ENCODE measurements around the gene SHANK1.

The SHANK1 gene

GRCh38 chr19:50696094-50696483 lies 23.5 kb downstream of the SHANK1 start:
- DNase-seq (ENCODE audit: low spot score) (no peak), ATAC-seq (ENCODE audit: low read depth) (no peak)
- peaks cover 35% of the 10 kb centered on the region for H3K27me3 ChIP-seq (ENCODE audit: insufficient read depth, poor library complexity, severe bottlenecking)
- no peaks in the 10 kb centered on the region for H3K4me1 ChIP-seq (ENCODE audit: insufficient read depth, poor library complexity, severe bottlenecking)
- TF ChIP-seq, protein P1, sequence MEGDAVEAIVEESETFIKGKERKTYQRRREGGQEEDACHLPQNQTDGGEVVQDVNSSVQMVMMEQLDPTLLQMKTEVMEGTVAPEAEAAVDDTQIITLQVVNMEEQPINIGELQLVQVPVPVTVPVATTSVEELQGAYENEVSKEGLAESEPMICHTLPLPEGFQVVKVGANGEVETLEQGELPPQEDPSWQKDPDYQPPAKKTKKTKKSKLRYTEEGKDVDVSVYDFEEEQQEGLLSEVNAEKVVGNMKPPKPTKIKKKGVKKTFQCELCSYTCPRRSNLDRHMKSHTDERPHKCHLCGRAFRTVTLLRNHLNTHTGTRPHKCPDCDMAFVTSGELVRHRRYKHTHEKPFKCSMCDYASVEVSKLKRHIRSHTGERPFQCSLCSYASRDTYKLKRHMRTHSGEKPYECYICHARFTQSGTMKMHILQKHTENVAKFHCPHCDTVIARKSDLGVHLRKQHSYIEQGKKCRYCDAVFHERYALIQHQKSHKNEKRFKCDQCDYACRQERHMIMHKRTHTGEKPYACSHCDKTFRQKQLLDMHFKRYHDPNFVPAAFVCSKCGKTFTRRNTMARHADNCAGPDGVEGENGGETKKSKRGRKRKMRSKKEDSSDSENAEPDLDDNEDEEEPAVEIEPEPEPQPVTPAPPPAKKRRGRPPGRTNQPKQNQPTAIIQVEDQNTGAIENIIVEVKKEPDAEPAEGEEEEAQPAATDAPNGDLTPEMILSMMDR (IDR thresholded peaks at IDR 0.05; ENCODE audit: poor library complexity, severe bottlenecking): no peak
- no peak overlapping the region for H3K27ac ChIP-seq (ENCODE audit: poor library complexity, severe bottlenecking)
- no peak overlapping the region for H3K4me3 ChIP-seq (ENCODE audit: severe bottlenecking)
- H3K9me3 ChIP-seq (ENCODE audit: severe bottlenecking): no peaks in the 10 kb centered on the region
- H3K36me3 ChIP-seq (ENCODE audit: low read depth): no peaks in the 10 kb centered on the region

GRCh38 chr19:50695251-50696093 lies 24.1 kb downstream of the SHANK1 start:
- peak; percentile 39; the same call in 2 of the 3 replicates for ATAC-seq (ENCODE audit: low read depth)
- no peaks in the 10 kb centered on the region for H3K36me3 ChIP-seq (ENCODE audit: low read depth)
- H3K9me3 ChIP-seq (ENCODE audit: severe bottlenecking): no peaks in the 10 kb centered on the region
- no peak for DNase-seq (ENCODE audit: low spot score)
- H3K27ac ChIP-seq (ENCODE audit: poor library complexity, severe bottlenecking): no peak overlapping the region
- peaks cover 35% of the 10 kb centered on the region for H3K27me3 ChIP-seq (ENCODE audit: insufficient read depth, poor library complexity, severe bottlenecking)
- no peak overlapping the region for H3K4me3 ChIP-seq (ENCODE audit: severe bottlenecking)
- TF ChIP-seq, protein P1 (IDR thresholded peaks at IDR 0.05; ENCODE audit: poor library complexity, severe bottlenecking): no peak
- H3K4me1 ChIP-seq (ENCODE audit: insufficient read depth, poor library complexity, severe bottlenecking): no peaks in the 10 kb centered on the region

GRCh38 chr19:50694815-50695145 lies 24.8 kb downstream of the SHANK1 start:
- ATAC-seq (ENCODE audit: low read depth): no peak
- peaks cover 35% of the 10 kb centered on the region for H3K27me3 ChIP-seq (ENCODE audit: insufficient read depth, poor library complexity, severe bottlenecking)

GRCh38 chr19:50693064-50693975 lies 26.3 kb downstream of the SHANK1 start:
- ATAC-seq (ENCODE audit: low read depth) (no peak), DNase-seq (ENCODE audit: low spot score) (no peak)
- TF ChIP-seq, protein P1 (IDR thresholded peaks at IDR 0.05; ENCODE audit: poor library complexity, severe bottlenecking): no peak
- H3K27me3 ChIP-seq (ENCODE audit: insufficient read depth, poor library complexity, severe bottlenecking): peaks cover 35% of the 10 kb centered on the region
- no peaks in the 10 kb centered on the region for H3K9me3 ChIP-seq (ENCODE audit: severe bottlenecking)
- no peaks in the 10 kb centered on the region for H3K36me3 ChIP-seq (ENCODE audit: low read depth)
- H3K4me3 ChIP-seq (ENCODE audit: severe bottlenecking): no peak overlapping the region
- no peaks in the 10 kb centered on the region for H3K4me1 ChIP-seq (ENCODE audit: insufficient read depth, poor library complexity, severe bottlenecking)
- H3K27ac ChIP-seq (ENCODE audit: poor library complexity, severe bottlenecking): no peak overlapping the region

More at GRCh38 chr19:50694815-50695145, 24.8 kb downstream of the SHANK1 start:
- TF ChIP-seq, protein P1 (IDR thresholded peaks at IDR 0.05; ENCODE audit: poor library complexity, severe bottlenecking): no peak
- Histone ChIP-seq H3K9me3 (ENCODE audit: severe bottlenecking) (no peaks in the 10 kb centered on the region), H3K4me1 (ENCODE audit: insufficient read depth, poor library complexity, severe bottlenecking) (no peaks in the 10 kb centered on the region), H3K27ac (ENCODE audit: poor library complexity, severe bottlenecking) (no peak overlapping the region), H3K36me3 (ENCODE audit: low read depth) (no peaks in the 10 kb centered on the region), H3K4me3 (ENCODE audit: severe bottlenecking) (no peak overlapping the region)
- DNase-seq (ENCODE audit: low spot score): no peak

All from RWPE2 (cell line).